Measurements from ENCODE around the gene DRC7.

Gene DRC7

DNA sequence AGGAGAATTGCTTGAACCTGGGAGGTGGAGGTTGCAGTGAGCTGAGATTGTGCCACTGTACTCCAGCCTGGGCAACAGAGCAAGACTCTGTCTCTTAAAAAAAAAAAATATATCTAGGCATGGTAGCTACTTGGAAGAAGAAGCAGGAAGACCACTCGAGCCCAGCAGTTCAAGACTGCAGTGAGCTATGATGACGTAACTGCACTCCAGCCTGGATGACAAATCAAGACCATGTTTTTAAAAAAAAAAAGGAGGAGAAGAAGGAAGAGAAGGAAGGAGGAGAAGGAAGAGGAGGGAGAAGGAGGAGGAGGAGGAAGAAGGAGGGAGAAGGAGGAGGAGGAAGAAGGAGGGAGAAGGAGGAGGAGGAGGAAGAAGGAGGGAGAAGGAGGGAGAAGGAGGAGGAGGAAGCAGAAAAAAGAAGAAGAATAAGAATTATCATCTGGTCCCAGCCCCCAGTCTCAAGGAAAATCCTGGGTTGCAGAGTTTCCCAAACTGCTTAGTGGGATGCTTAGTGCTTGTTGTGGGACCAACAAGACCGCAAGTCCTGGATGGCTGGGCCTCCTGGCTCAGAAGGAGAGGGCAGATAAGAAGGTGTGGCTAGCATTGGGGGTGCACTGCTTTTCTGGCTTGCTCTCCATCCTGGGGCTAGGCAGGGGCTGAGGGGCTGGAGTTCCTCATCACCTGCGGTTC is 3.7 kb upstream of the DRC7 start:
- no peak for DNase-seq (ENCODE audit: low read depth in 2 of 2, low spot score in 1 of 2)

GRCh38 chr16:57692636-57693035 is 2.0 kb upstream of the DRC7 start:
- DNase-seq (ENCODE audit: low read depth in 2 of 2, low spot score in 1 of 2), result no peak

GRCh38 chr16:57693550-57693949 is 1.1 kb upstream of the DRC7 start:
- DNase-seq (ENCODE audit: low read depth in 2 of 2, low spot score in 1 of 2), result no peak

DNA sequence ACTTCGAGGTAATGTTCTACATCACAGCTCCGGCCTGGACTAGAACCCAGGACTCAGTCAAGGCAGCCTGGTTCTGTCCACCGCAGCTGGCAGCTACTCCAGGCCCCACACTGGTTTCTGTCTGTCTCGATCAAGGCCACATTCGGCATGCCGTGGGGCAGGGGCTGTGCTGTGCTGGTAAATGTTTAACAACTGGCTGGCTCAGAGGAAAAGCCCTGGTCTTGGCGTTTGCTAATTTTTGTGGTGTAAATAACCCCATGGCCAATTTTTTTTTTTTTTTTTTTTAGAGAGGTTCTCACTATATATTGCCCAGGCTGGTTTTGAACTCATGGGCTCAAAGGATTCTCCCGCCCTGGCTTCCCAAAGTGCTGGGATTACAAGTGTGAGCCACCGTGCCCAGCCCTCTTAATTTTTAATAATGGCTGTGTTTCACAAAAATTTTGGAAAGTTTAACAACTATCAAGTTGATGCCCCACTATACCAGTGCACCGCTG is 328 bp upstream of the DRC7 start:
- DNase-seq (ENCODE audit: low read depth in 2 of 2, low spot score in 1 of 2), result no peak

DNA sequence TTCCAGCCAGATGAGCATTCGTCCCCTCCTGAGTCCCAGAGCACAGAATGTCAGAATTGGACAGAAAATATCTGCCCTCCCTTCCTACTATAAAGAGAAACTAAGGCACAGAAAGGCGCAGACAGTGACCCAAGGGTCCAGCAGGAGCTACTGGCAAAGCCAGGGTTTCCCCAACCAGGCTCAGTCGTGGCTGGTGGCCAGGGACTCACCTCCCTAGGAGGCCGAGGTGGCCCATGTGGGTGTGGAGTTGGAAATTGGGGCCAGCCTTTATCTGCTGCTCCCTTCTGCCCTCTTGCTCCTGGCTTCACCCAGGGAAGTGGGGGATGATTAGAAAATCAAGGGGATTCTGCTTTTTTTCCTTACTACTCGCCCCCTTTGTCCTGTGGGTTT is 1.1 kb downstream of the DRC7 start:
- DNase-seq (ENCODE audit: low read depth in 2 of 2, low spot score in 1 of 2), result no peak

- no peak for DNase-seq (ENCODE audit: low read depth in 2 of 2, low spot score in 1 of 2)
These were observed 1.6 kb downstream of the DRC7 start for GRCh38 chr16:57696240-57696639.

DNA sequence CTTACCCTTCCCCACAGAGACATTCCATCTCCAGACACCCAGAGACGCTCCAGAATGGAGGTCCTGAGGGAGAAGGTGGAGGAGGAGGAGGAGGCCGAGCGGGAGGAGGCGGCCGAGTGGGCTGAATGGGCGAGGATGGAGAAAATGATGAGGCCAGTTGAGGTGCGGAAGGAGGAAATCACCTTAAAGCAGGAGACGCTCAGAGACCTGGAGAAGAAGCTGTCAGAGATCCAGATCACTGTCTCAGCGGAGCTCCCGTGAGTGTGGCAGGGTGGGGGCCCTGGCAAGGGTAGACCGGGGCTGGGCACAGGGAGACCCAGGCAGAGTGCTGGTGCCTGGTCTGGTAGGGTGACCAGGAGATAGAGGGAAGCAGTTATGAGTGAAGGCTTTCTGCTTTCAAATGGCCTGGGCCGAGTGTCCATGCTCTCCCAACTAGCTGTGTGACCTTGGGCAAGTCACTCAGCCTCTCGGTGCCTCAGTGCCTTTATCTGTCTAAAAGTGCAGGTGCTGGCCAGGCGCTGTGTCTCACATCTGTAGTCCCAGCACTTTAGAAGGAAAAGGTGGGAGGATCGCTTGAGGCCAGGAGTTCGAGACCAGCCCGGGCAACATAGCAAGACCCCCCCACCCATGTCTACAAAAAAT is 3.4 kb downstream of the DRC7 start:
- no peak for DNase-seq (ENCODE audit: low read depth in 2 of 2, low spot score in 1 of 2)

DNA sequence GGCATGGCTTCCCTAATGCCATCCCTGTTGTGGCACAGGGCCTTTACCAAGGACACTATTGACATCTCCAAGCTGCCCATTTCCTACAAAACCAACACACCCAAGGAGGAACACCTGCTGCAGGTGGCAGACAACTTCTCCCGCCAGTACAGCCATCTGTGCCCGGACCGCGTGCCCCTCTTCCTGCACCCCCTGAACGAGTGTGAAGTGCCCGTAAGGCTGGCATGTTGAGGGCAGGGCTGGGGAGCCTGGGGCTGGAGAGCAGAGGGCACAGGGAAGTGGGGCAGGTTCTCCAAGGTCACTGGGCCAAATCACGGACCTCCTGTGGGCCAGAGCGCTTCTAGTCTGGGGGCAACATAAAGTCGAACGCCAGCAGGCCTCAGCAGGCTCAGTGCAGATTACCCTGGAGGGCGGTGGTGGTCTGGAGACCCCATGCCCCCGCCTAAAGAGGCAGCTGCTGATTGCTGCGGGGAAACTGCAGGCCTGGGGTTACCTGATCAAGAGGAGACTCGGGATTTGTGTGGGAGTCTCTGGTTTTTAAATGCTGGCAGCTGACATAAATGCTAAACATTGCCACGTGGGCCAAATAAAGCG is 4.3 kb downstream of the DRC7 start:
- DNase-seq (ENCODE audit: low read depth in 2 of 2, low spot score in 1 of 2), result no peak

DNA sequence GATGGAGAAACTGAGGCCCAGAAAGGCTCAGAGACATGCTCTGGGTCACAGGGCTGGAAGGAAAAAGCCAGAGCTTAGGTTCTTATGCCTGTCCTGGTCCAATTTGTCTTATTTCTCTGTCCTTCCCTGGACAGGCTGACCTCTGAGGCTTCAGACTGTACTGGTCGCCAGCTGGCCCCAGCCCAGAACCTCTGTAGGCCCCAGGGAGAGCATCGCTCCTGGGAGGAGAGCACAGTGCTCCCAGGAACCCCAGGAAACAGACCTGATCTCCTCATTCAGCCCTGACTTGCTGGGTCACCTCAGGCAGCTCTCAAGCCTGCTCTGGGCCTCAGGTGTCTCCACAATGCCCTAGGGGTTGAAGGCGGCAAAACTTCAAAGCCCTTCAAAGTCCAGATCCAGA is 4.9 kb downstream of the DRC7 start:
- no peak for DNase-seq (ENCODE audit: low read depth in 2 of 2, low spot score in 1 of 2)

GRCh38 chr16:57699899-57700298 is 5.3 kb downstream of the DRC7 start:
- DNase-seq (ENCODE audit: low read depth in 2 of 2, low spot score in 1 of 2), result no peak

DNA sequence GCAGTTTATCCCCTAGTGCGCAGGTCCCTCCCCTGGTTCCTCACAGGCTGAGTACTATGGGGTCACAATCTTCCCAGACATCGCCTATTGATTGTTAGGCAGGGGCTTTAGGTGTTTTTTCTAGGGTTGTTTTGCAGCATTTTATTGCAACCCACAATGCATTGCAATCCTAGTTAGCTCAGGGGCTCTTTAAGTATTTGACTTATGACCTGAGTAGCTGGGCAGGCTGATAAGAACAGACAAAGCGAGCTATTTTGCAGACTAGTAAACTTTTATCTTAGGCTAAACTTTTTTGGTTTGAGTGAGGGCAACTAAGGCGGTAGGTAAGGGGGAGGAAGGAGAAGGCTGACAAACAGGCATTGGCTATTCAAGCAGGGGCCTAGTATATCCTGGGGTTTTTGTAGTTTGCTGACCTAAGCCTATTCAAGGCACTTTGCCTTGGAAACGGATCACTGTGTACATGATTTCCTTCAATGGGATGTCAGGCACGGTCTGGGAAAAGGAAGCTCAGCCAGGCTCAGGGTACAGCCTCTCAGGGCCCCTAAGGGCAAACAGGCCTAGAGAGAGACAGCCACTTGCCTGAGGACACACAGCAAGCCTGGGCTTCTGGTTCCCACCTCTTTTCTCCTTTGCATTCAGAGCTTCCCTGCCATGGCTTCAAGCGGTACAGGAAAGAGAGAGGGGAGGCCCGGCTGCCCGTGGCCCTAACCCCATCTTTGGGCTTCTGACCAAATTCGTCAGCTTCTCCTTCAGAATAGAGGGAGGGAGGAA is 6.4 kb downstream of the DRC7 start:
- DNase-seq (ENCODE audit: low read depth in 2 of 2, low spot score in 1 of 2), result no peak

DNA sequence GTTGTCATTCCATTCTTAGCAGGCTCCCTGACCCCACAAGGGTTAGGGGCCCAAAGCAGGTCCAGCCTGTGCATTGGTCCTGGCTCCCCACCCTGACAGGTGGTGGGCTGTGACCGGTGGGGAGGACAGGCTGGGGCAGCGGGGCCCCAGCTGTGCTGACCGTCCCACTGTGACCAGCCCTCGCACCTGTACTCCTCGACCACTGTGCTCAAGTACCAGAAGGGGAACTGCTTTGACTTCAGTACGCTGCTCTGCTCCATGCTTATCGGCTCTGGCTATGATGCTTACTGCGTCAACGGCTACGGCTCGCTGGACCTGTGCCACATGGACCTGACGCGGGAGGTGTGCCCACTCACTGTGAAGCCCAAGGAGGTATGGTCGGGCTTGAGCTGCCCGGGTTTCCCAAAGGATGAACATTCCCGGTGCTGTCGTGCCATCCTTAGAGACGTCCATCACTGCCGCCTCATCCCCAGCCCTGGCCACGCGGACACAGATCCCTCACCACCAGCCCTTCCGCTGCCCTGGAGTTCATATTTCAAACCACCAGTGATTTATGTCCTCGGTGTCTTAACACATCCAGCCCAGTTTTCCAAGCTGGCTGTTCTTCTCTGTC is 7.3 kb downstream of the DRC7 start:
- no peak for DNase-seq (ENCODE audit: low read depth in 2 of 2, low spot score in 1 of 2)

DNA sequence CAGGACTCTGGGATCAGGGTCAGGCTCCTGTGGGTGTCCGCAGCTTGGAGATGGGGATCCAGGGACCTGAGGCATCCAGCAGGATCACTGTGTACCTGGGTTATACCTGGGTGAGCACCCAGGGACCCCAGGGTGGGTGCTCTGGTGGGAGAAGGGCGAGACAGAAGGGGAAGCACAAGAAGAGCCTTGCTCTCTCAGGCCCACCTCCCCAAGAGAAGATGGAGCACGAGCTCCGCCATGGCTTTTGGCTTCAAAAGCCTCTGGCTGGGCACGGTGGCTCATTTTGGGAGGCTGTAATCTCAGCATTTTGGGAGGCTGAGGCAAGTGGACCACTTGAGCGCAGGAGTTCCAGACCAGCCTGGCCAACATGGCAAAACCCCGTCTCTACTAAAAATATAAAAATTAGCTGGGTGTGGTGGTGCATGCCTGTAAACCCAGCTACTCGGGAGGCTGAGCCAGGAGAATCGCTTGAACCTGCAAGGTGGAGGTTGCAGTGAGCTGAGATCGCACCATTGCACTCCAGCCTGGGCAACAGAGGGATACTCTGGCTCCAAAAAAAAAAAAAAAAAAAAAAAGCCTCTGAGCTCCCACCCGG is 8.9 kb downstream of the DRC7 start:
- DNase-seq (ENCODE audit: low read depth in 2 of 2, low spot score in 1 of 2), result no peak

- DNase-seq (ENCODE audit: low read depth in 2 of 2, low spot score in 1 of 2), result no peak
These were observed 9.7 kb downstream of the DRC7 start for GRCh38 chr16:57704011-57704904.

DNA sequence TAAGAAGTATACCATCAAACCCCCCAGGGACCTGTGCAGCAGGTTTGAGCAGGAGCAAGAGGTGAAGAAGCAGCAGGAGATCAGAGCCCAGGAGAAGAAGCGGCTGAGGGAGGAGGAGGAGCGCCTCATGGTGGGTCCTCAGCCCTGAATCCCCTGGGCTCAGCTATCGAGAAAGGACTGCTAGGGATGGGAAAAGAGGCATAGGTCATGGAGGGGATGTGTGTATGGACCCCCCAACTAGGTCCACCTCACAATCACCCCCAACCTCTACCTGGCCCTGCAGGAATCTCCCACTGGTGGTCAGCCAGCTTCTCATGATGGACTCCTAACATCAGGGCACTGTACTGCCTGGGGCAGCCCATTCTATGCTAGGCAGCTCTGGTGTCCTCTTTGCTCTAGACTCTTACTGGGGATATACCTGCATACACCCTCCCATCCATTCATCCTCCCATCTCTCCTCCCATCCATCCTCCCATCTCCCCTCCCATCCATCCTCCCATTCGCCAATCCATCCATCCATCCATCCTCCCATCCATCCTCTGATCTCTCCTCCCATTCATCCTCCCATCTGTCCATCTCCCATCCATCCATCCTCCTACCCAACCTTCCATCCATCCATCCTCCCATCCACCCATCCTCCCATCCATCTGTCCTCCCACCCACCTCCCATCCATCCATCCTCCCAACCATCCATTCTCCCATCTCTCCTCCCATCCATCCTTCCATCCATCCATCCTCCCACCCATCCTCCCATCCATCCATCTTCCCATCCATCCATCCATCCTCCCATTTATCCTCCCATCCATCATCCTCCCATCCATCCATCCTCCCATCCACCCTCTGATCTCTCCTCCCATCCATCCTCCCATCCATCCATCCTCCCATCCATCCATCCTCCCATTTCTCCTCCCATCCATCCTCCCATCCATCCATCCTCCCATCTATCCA is 10.6 kb downstream of the DRC7 start:
- DNase-seq (ENCODE audit: low read depth in 2 of 2, low spot score in 1 of 2), result no peak

GRCh38 chr16:57706717-57707116 is 12.1 kb downstream of the DRC7 start:
- no peak for DNase-seq (ENCODE audit: low read depth in 2 of 2, low spot score in 1 of 2)

GRCh38 chr16:57707331-57707730 is 12.7 kb downstream of the DRC7 start:
- DNase-seq (ENCODE audit: low read depth in 2 of 2, low spot score in 1 of 2), result no peak

DNA sequence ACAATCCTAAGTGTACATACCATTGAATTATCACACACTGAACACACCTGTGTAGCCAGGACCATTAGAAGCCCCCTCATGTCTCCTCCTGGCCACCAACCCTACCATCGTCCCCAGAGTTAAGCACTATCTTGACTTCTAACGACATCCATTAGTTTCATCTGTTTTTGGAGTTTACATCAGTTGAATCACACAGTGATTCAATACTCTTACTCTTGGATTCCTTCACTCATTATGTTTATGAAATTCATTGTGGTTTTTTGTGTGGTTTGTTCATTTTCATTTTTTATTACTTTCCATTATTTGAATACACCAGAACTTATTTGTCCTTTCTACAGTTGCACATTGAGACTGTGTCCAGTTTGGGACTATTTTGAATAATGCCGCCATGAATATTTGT is 13.6 kb downstream of the DRC7 start:
- no peak for DNase-seq (ENCODE audit: low read depth in 2 of 2, low spot score in 1 of 2)

DNA sequence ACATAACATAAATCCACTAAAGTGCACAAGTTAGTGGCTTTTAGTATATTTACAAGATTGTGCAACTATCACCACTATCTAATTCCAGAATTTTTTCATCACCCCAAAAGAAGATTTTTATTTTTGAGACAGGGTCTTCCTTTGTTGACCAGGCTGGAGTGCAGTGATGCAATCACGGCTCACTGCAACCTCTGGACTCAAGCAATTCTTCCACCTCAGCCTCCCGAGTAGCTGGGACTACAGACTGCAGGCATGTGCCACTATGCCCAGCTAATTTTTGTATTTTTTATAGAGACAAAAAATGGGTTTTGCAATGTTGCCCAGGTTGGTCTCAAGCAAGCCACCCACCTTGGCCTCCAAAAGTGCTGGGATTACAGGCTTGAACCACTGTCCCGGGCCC is 15.1 kb downstream of the DRC7 start:
- no peak for DNase-seq (ENCODE audit: low read depth in 2 of 2, low spot score in 1 of 2)

Data from stimulated activated CD8-positive, alpha-beta memory T cell treated with anti-CD3 and anti-CD28 coated beads, Interleukin-4, amount 100 ng/mL, for 1 hour (primary cell).